HG03025 (cell line): ENCODE data around the gene KCND3.
"Not testable (repeated sequence)": the region's sequence is repeated elsewhere in the genome, so short reads cannot be mapped to it uniquely, and the experiment has no call there.

Source experiments
- ATAC-seq: cut with Tn5 transposase; IDR thresholded peaks from one replicate; pipeline ENCODE4 v1.9.1; 2021; ENCODE audit warnings: mild to moderate bottlenecking, moderate library complexity; ENCODE audit not compliant: unreplicated experiment, low FRiP score

The KCND3 gene

GRCh38 chr1:111749628-111750027 is 239.8 kb downstream of the KCND3 start:
- ATAC-seq, result no peak

- ATAC-seq, result no peak
Measured at GRCh38 chr1:111747947-111748346, 241.5 kb downstream of the KCND3 start.

GRCh38 chr1:111747282-111747734 is 242.2 kb downstream of the KCND3 start:
- no peak for ATAC-seq

GRCh38 chr1:111746614-111746999 is 242.9 kb downstream of the KCND3 start:
- ATAC-seq, result no peak

GRCh38 chr1:111745675-111746613 is 243.5 kb downstream of the KCND3 start:
- no peak for ATAC-seq

GRCh38 chr1:111743679-111744101 is 245.8 kb downstream of the KCND3 start:
- no peak for ATAC-seq

GRCh38 chr1:111742938-111743549 is 246.4 kb downstream of the KCND3 start:
- ATAC-seq, result no peak

GRCh38 chr1:111742292-111742691 is 247.2 kb downstream of the KCND3 start:
- ATAC-seq, result not testable (repeated sequence)

GRCh38 chr1:111739925-111740765 is 249.3 kb downstream of the KCND3 start:
- ATAC-seq, result no peak

GRCh38 chr1:111739194-111739924 is 250.1 kb downstream of the KCND3 start, which contains the start of gene INKA2:
INKA2 (minus strand) TSS chr1:111739395; CDS start chr1:111739242, 153 bp downstream.
- ATAC-seq, result peak; percentile 83

- peak; percentile 43 for ATAC-seq
Measured at GRCh38 chr1:111738436-111739193, 250.9 kb downstream of the KCND3 start.

- ATAC-seq, result no peak
Measured at GRCh38 chr1:111738133-111738435, 251.4 kb downstream of the KCND3 start.

- ATAC-seq, result no peak
Measured at GRCh38 chr1:111737216-111738132, 252.0 kb downstream of the KCND3 start.

- ATAC-seq, result no peak
Measured at GRCh38 chr1:111736548-111737215, 252.8 kb downstream of the KCND3 start.

GRCh38 chr1:111735858-111736544 is 253.5 kb downstream of the KCND3 start:
- no peak for ATAC-seq

GRCh38 chr1:111735321-111735720 is 254.1 kb downstream of the KCND3 start:
- no peak for ATAC-seq

GRCh38 chr1:111734856-111735255 is 254.6 kb downstream of the KCND3 start:
- no peak for ATAC-seq
